Glutamatergic neuron (in vitro differentiated cells): ENCODE measurements around the gene DOCK9. TPM values are rescaled to one million over a fixed set of nuclear protein-coding genes. Genes with fewer than 3 reads are reported as not detected.

Source experiments
- DNase-seq: peaks from one replicate; pipeline ENCODE4 v3.0.0; 2022
- H3K27ac Mint-ChIP-seq: one replicate; pipeline ENCODE4 v1.8.0; 2020; ENCODE audit warnings: mild to moderate bottlenecking, mixed read lengths, inconsistent platforms; ENCODE audit not compliant: unreplicated experiment
- H3K27me3 Mint-ChIP-seq: one replicate; pipeline ENCODE4 v1.8.0; 2020; ENCODE audit warnings: mild to moderate bottlenecking, moderate library complexity, mixed read lengths, inconsistent platforms; ENCODE audit not compliant: unreplicated experiment
- H3K36me3 Mint-ChIP-seq: one replicate; pipeline ENCODE4 v1.8.0; 2020; ENCODE audit warnings: mild to moderate bottlenecking, mixed read lengths, inconsistent platforms; ENCODE audit not compliant: unreplicated experiment
- H3K4me1 Mint-ChIP-seq: one replicate; pipeline ENCODE4 v1.8.0; 2020; ENCODE audit warnings: mild to moderate bottlenecking, low read depth, mixed read lengths, inconsistent platforms; ENCODE audit not compliant: unreplicated experiment
- H3K4me3 Mint-ChIP-seq: one replicate; pipeline ENCODE4 v1.8.0; 2020; ENCODE audit warnings: mild to moderate bottlenecking, mixed read lengths, inconsistent platforms; ENCODE audit not compliant: unreplicated experiment
- H3K9me3 Mint-ChIP-seq: one replicate; pipeline ENCODE4 v1.8.0; 2020; ENCODE audit warnings: mild to moderate bottlenecking, moderate library complexity, mixed read lengths, inconsistent platforms; ENCODE audit not compliant: unreplicated experiment
- total RNA-seq: library from RNA; stranded (reverse); fragmentation: NEBNext Ultra II Directional; extraction: Animal tissue kit (Norgen Biotek cat#: 25700); gene quantifications from one replicate; pipeline ENCODE4 v1.2.1, GENCODE V29; 2021; ENCODE audit not compliant: unreplicated experiment
- TF ChIP-seq, protein P1 (sequence below): fragments of 200-600 bp; sonication (generic); IDR thresholded peaks from one replicate; pipeline ENCODE4 v1.5.0; 2021; ENCODE audit not compliant: partially characterized antibody, unreplicated experiment

Gene DOCK9
- total RNA-seq, 1 donor from 2014 or later: 4.5 TPM

- no peaks in the 10 kb centered on the region for H3K9me3 Mint-ChIP-seq
- peaks cover 1% of the 10 kb centered on the region for H3K4me1 Mint-ChIP-seq
- DNase-seq: peak; percentile 44
- no peak overlapping the region for H3K27ac Mint-ChIP-seq
- peaks cover 9% of the 10 kb centered on the region for H3K36me3 Mint-ChIP-seq
- TF ChIP-seq, protein P1, sequence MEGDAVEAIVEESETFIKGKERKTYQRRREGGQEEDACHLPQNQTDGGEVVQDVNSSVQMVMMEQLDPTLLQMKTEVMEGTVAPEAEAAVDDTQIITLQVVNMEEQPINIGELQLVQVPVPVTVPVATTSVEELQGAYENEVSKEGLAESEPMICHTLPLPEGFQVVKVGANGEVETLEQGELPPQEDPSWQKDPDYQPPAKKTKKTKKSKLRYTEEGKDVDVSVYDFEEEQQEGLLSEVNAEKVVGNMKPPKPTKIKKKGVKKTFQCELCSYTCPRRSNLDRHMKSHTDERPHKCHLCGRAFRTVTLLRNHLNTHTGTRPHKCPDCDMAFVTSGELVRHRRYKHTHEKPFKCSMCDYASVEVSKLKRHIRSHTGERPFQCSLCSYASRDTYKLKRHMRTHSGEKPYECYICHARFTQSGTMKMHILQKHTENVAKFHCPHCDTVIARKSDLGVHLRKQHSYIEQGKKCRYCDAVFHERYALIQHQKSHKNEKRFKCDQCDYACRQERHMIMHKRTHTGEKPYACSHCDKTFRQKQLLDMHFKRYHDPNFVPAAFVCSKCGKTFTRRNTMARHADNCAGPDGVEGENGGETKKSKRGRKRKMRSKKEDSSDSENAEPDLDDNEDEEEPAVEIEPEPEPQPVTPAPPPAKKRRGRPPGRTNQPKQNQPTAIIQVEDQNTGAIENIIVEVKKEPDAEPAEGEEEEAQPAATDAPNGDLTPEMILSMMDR: no peak
- H3K27me3 Mint-ChIP-seq: peaks cover 19% of the 10 kb centered on the region
- peak overlapping the region; percentile 61 for H3K4me3 Mint-ChIP-seq
Observed at GRCh38 chr13:98751861-98752466, 225.9 kb downstream of the DOCK9 start.

DNA sequence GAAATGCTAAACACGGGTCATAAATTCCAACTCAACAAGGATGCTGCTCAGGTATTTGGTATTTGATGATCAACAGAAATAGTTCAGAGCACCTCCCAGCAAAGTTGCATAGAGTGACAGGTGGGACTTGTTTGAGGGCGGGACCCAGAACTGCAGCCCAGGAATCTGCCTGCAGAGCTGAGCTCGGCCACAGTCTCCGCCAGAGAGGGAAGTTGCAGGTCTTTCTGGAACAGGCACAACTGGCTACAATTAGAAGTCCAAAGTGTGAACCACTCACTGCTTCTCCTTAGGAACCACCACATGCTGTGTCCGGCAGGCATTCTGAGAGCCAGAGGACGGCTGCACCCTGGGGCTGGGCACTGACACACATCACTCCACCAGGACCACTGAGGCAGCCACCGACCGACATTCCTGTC is 226.5 kb downstream of the DOCK9 start:
- no peak overlapping the region for H3K4me3 Mint-ChIP-seq
- TF ChIP-seq, protein P1: no peak
- H3K9me3 Mint-ChIP-seq: no peaks in the 10 kb centered on the region
- no peak for DNase-seq
- H3K4me1 Mint-ChIP-seq: peaks cover 1% of the 10 kb centered on the region
- peaks cover 9% of the 10 kb centered on the region for H3K36me3 Mint-ChIP-seq
- H3K27ac Mint-ChIP-seq: no peak overlapping the region
- peaks cover 19% of the 10 kb centered on the region for H3K27me3 Mint-ChIP-seq

DNA sequence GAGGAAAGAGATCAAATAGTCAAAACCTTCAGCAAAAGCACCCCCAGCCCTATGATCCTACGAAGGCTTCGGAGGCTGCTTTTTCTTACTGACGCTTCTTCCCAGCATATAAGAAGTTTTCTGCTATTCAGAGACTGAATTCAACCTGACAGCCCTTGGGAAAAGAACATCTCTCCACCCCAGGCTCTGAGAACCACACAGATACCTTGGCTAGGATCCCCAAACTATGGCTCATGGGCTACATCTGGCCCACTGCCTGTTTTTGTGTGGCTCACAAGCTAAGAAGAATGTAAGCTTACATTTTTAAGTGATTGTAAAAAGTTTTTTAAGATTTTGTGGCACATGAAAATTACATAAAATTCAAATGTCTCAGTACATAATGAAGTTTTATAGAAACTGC is 228.4 kb downstream of the DOCK9 start:
- H3K4me3 Mint-ChIP-seq: no peak overlapping the region
- TF ChIP-seq, protein P1: no peak
- DNase-seq: no peak
- H3K27me3 Mint-ChIP-seq: peaks cover 17% of the 10 kb centered on the region
- no peaks in the 10 kb centered on the region for H3K9me3 Mint-ChIP-seq
- H3K36me3 Mint-ChIP-seq: peaks cover 9% of the 10 kb centered on the region
- H3K27ac Mint-ChIP-seq: no peak overlapping the region
- peaks cover 1% of the 10 kb centered on the region for H3K4me1 Mint-ChIP-seq

GRCh38 chr13:98746968-98747367 is 230.9 kb downstream of the DOCK9 start:
- Mint-ChIP-seq H3K27ac (no peak overlapping the region), H3K4me3 (no peak overlapping the region)

More at GRCh38 chr13:98746968-98747367, 230.9 kb downstream of the DOCK9 start:
- TF ChIP-seq, protein P1: no peak
- no peak for DNase-seq
- Mint-ChIP-seq H3K36me3 (no peaks in the 10 kb centered on the region), H3K9me3 (no peaks in the 10 kb centered on the region), H3K27me3 (peaks cover 9% of the 10 kb centered on the region), H3K4me1 (peaks cover 1% of the 10 kb centered on the region)

Other genes with a start within 250 kb of the DOCK9 start
- gene SLC15A1, start 225.4 kb downstream of the DOCK9 start, total RNA-seq: not detected
- 33.3 TPM for gene UBAC2, start 222.8 kb upstream of the DOCK9 start, total RNA-seq